H1 (cell line): ENCODE results near the gene POLR1D. TPM values are rescaled to one million over a fixed set of nuclear protein-coding genes. Genes with fewer than 3 reads are reported as not detected.

ENCODE experiments used
- CTCF ChIA-PET: fragments of 300-600 bp; sonication (Branson Sonifier 250); formaldehyde crosslinking; loops from one replicate; lab custom pipeline; 2021; ENCODE audit not compliant: partially characterized antibody; lab: Charles Lee
- POLR2A ChIA-PET: fragments of 300-600 bp; sonication (Branson Sonifier 250); formaldehyde crosslinking; loops from one replicate; lab custom pipeline; 2021; ENCODE audit warnings: inconsistent platforms; ENCODE audit not compliant: partially characterized antibody; lab: Charles Lee
- DNase-seq, 2 experiments: peaks; one replicate each; pipeline versions ENCODE4 v3.0.0 to v3.0.0-alpha.2; 2010 to 2022; ENCODE audit warnings: low spot score in 2 of 2, low read depth in 1 of 2, mixed read lengths in 1 of 2
- FAIRE-seq: peaks from 2 replicates; lab custom pipeline; 2011; peaks lifted over from hg19 to GRCh38; lab: Jason Lieb, UNC
- H2AFZ ChIP-seq: 2 replicates; pipeline ENCODE4 v1.8.1; 2012; ENCODE audit warnings: low read length, inconsistent platforms
- H2AK5ac ChIP-seq: 2 replicates; pipeline ENCODE4 v1.6.1; 2013; ENCODE audit warnings: low read depth, low read length
- H2BK120ac ChIP-seq: replicated peaks from 2 replicates; pipeline ENCODE3; 2013; ENCODE audit warnings: low read depth, low read length, inconsistent platforms
- H2BK12ac ChIP-seq: 2 replicates; pipeline ENCODE4 v1.6.1; 2013; ENCODE audit warnings: low read depth, low read length
- H2BK15ac ChIP-seq: 2 replicates; pipeline ENCODE4 v1.6.1; 2013; ENCODE audit warnings: low read length
- H2BK20ac ChIP-seq: 2 replicates; pipeline ENCODE4 v1.6.1; 2013; ENCODE audit warnings: low read length
- H2BK5ac ChIP-seq: 2 replicates; pipeline ENCODE4 v1.6.1; 2013; ENCODE audit warnings: low read depth, low read length
- H3K14ac ChIP-seq: 2 replicates; pipeline ENCODE4 v1.6.1; 2013; ENCODE audit warnings: inconsistent platforms; ENCODE audit not compliant: insufficient read length
- H3K18ac ChIP-seq: 2 replicates; pipeline ENCODE4 v1.6.1; 2013; ENCODE audit warnings: low read length; ENCODE audit errors: extremely low read depth
- H3K23ac ChIP-seq: 2 replicates; pipeline ENCODE4 v1.6.1; 2013; ENCODE audit warnings: inconsistent platforms; ENCODE audit not compliant: insufficient read length
- H3K23me2 ChIP-seq: 2 replicates; pipeline ENCODE4 v1.6.1; 2013; ENCODE audit warnings: low read depth, low read length
- H3K27ac ChIP-seq: 2 replicates; pipeline ENCODE4 v1.6.1; 2011; ENCODE audit warnings: low read depth, low read length, inconsistent platforms
- H3K27me3 ChIP-seq, 4 experiments: replicated peaks in 1 of 4; 1 replicate in 1 of 4; 2 replicates in 3 of 4; pipeline versions ENCODE4 v1.6.1 to v1.8.1; 2011 to 2013; ENCODE audit warnings: low read length in 3 of 4, mild to moderate bottlenecking in 3 of 4, inconsistent platforms in 2 of 4, mixed read lengths in 2 of 4, moderate library complexity in 1 of 4; ENCODE audit not compliant: control insufficient read depth in 3 of 4, insufficient read depth in 3 of 4; ENCODE audit errors: extremely low read depth in 1 of 4
- H3K36me3 ChIP-seq, 4 experiments: 2 replicates each; pipeline versions ENCODE4 v1.6.1 to v1.8.1; 2011 to 2013; ENCODE audit warnings: mild to moderate bottlenecking in 4 of 4, low read length in 3 of 4, moderate library complexity in 2 of 4, control low read depth in 1 of 4, inconsistent platforms in 1 of 4; ENCODE audit not compliant: insufficient read depth in 4 of 4, control insufficient read depth in 2 of 4
- H3K4ac ChIP-seq: replicated peaks from 2 replicates; pipeline ENCODE3; 2013; ENCODE audit warnings: low read length, low read depth, mixed read lengths, inconsistent platforms; ENCODE audit not compliant: insufficient read length
- H3K4me1 ChIP-seq, 4 experiments: replicated peaks in 1 of 4; 1 replicate in 1 of 4; 2 replicates in 3 of 4; pipeline versions ENCODE4 v1.6.1 to v1.8.1; 2011 to 2013; ENCODE audit warnings: low read length in 3 of 4, inconsistent platforms in 2 of 4, mixed read lengths in 1 of 4; ENCODE audit not compliant: insufficient read depth in 4 of 4, control insufficient read depth in 3 of 4
- H3K4me2 ChIP-seq, 2 experiments: 2 replicates each; pipeline versions ENCODE4 v1.6.1 to v1.8.1; 2011 to 2013; ENCODE audit warnings: low read depth in 2 of 2, low read length in 2 of 2, control low read depth in 1 of 2, inconsistent platforms in 1 of 2, mild to moderate bottlenecking in 1 of 2; ENCODE audit not compliant: insufficient read depth in 1 of 2
- H3K4me3 ChIP-seq, 4 experiments: fragments of 200-600, 300-600 bp in 1 of 4; sonication (generic), shearing (Covaris generic), sonication (Bioruptor Twin) in 1 of 4; 2 replicates each; pipeline versions ENCODE4 v1.5.1 to v1.8.1; 2011 to 2016; ENCODE audit warnings: low read length in 4 of 4, low read depth in 3 of 4, control low read depth in 2 of 4, inconsistent platforms in 2 of 4, mild to moderate bottlenecking in 2 of 4, mixed read lengths in 1 of 4, moderate library complexity in 1 of 4; ENCODE audit not compliant: insufficient read depth in 2 of 4; ENCODE audit errors: extremely low read depth in 1 of 4
- H3K56ac ChIP-seq: replicated peaks from 2 replicates; pipeline ENCODE3; 2013; ENCODE audit warnings: low read depth, mild to moderate bottlenecking, mixed read lengths, low read length, inconsistent platforms; ENCODE audit not compliant: insufficient read length
- H3K79me1 ChIP-seq: 2 replicates; pipeline ENCODE4 v1.6.1; 2013; ENCODE audit warnings: low read depth, low read length, control low read depth
- H3K79me2 ChIP-seq, 2 experiments: 2 replicates each; pipeline versions ENCODE4 v1.6.1 to v1.8.1; 2012 to 2013; ENCODE audit warnings: low read length in 2 of 2, mild to moderate bottlenecking in 2 of 2, inconsistent platforms in 1 of 2; ENCODE audit not compliant: insufficient read depth in 2 of 2, control insufficient read depth in 1 of 2
- H3K9ac ChIP-seq, 4 experiments: replicated peaks in 1 of 4; 1 replicate in 1 of 4; 2 replicates in 3 of 4; pipeline versions ENCODE4 v1.6.1 to v1.8.1; 2011 to 2013; ENCODE audit warnings: low read depth in 3 of 4, low read length in 3 of 4, control low read depth in 2 of 4, mild to moderate bottlenecking in 2 of 4, moderate library complexity in 2 of 4, inconsistent platforms in 1 of 4; ENCODE audit errors: extremely low read depth in 1 of 4
- H3K9me3 ChIP-seq, 2 experiments: 2 replicates each; pipeline versions ENCODE4 v1.6.1 to v1.8.1; 2012 to 2013; ENCODE audit warnings: mild to moderate bottlenecking in 2 of 2, moderate library complexity in 2 of 2, control low read depth in 1 of 2, inconsistent platforms in 1 of 2, low read depth in 1 of 2, low read length in 1 of 2, mixed read lengths in 1 of 2; ENCODE audit not compliant: insufficient read depth in 2 of 2
- H4K20me1 ChIP-seq, 2 experiments: replicated peaks in 1 of 2; 2 replicates each; pipeline versions ENCODE3 to v1.8.1; 2011 to 2013; ENCODE audit warnings: inconsistent platforms in 2 of 2, low read length in 2 of 2, mild to moderate bottlenecking in 1 of 2; ENCODE audit not compliant: insufficient read depth in 2 of 2, control insufficient read depth in 1 of 2
- H4K5ac ChIP-seq: 2 replicates; pipeline ENCODE4 v1.6.1; 2013; ENCODE audit warnings: low read length, low read depth, mixed read lengths, inconsistent platforms; ENCODE audit not compliant: insufficient read length
- H4K8ac ChIP-seq: 2 replicates; pipeline ENCODE4 v1.8.0; 2013; ENCODE audit warnings: mild to moderate bottlenecking, moderate library complexity, low read length, inconsistent platforms; ENCODE audit not compliant: insufficient read depth; ENCODE audit errors: extremely low read depth
- H4K91ac ChIP-seq: replicated peaks from 2 replicates; pipeline ENCODE3; 2013; ENCODE audit warnings: low read length, mixed read lengths, inconsistent platforms; ENCODE audit not compliant: insufficient read length
- polyA plus RNA-seq, 7 experiments: library from polyadenylated mRNA; depleted of rRNA in 3 of 7; stranded (reverse) in 5 of 7; unstranded in 2 of 7; fragments of >200 nt in 5 of 7; fragments of 200-250 nt in 2 of 7; gene quantifications; 1 replicate in 5 of 7; 2 replicates in 1 of 7; 4 replicates in 1 of 7; pipeline versions ENCODE4 v1.2.1 to v1.2.3, GENCODE V29; 2011 to 2013; ENCODE audit warnings: missing spikeins in 2 of 7, mixed read lengths in 2 of 7
- total RNA-seq: library from RNA; stranded (reverse); fragmentation: NEBNext Ultra II Directional; extraction: Animal tissue kit (Norgen Biotek cat#: 25700); gene quantifications from 2 replicates; pipeline ENCODE4 v1.2.1, GENCODE V29; 2021

The POLR1D gene
- total and polyA plus RNA-seq, 2 of the 8 experiments (the other 6 are each of a cell fraction or from before 2014, with no cell fraction given) = 226 to 232 TPM

- Histone ChIP-seq H3K4me1 (no peaks in the 10 kb centered on the region), H3K9me3 (no peaks in the 10 kb centered on the region), H2BK12ac (no peak overlapping the region), H4K5ac (no peak overlapping the region), H4K91ac (no peak overlapping the region), H4K20me1 (no peaks in the 10 kb centered on the region), H2BK15ac (no peak overlapping the region), H3K56ac (no peak overlapping the region), H3K18ac (no peak overlapping the region), H3K4me2 (no peak overlapping the region), H2BK5ac (no peak overlapping the region), H4K8ac (no peak overlapping the region), H3K36me3 (peaks cover 0 to 13% (median 2%) of the 10 kb centered on the region in 4 experiments; a peak in 4 of 8 replicates), H2AK5ac (no peak overlapping the region), H2AFZ (no peak overlapping the region), H3K9ac (no peak overlapping the region), H3K79me1 (no peaks in the 10 kb centered on the region), H2BK20ac (no peak overlapping the region), H3K14ac (no peak overlapping the region), H2BK120ac (no peak overlapping the region), H3K23me2 (no peaks in the 10 kb centered on the region), H3K4ac (no peak overlapping the region), H3K4me3 (no peak overlapping the region), H3K27me3 (no peaks in the 10 kb centered on the region), H3K79me2 (no peaks in the 10 kb centered on the region), H3K23ac (no peak overlapping the region), H3K27ac (no peak overlapping the region)
- POLR2A ChIA-PET = no interaction called here
- CTCF ChIA-PET = interaction anchor here (0.5 to 0.7 kb wide), 3 partner anchors 150 to 209 kb away, joined by 3 to 4 read pairs (median 3); no protein-coding TSS in a partner anchor
- no peak for DNase-seq
- no peak for FAIRE-seq
Measured at GRCh38 chr13:27572234-27572901, 49.3 kb upstream of the POLR1D start.
